NCI-H146 treated with DMSO at 0.1 percent for 48 hours (cell line): Measurements from ENCODE around the gene RBM34.
"Not testable (repeated sequence)": the region's sequence is repeated elsewhere in the genome, so short reads cannot be mapped to it uniquely, and the experiment has no call there.

Experiments
- DNase-seq: peaks from one replicate; lab custom pipeline; 2025; ENCODE audit not compliant: unreplicated experiment; lab: John Stamatoyannopoulos, UW

RBM34 gene

DNA sequence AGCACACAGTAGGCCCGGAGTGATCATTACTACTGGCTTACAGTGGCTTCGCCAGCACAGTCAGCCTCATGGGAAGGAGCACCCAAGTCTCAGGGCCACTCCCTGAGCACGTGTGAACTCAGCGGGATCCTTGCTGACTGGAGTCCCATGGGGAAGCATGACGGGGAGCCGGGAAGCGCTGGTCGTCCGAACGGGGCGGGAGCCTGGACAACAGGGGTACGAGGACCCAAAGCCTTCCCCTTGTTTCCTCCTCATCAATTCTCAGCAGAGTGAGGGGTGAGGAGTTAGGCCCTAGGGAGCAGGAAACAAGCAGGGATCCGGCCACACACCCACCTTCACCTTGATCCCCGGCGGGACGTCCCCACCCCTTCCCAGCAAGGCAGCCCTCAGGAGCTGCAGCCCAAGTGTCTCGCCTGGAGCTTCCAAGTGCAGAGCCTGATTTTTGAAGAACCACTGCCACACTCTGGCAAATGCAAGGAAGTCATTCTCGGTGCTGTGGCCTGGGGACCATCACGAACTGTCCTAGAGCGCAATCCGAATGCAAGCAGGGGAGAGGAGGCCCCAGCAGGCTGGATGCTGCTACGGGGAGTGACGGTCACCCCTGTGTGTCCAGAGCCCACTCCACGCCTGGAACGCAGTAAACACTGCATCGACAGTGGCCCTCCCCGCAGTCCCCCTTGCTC lies 67.9 kb downstream of the RBM34 start:
- no peak for DNase-seq

DNA sequence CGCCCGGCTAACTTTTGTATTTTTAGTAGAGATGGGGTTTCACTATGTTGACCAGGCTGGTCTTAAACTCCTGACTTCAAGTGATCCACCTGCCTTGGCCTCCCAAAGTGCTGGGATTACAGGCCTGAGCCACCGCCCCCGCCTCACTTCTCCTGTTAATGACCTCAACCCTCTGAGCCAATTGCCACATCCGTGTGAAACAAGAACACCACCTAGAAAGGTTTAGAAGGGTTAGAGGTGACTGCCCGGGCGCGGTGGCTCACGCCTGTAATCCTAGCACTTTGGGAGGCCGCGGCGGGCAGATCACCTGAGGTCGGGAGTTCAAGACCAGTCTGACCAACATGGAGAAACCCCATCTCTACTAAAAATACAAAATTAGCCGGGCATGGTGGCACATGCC lies 68.6 kb downstream of the RBM34 start:
- DNase-seq = not testable (repeated sequence)

DNA sequence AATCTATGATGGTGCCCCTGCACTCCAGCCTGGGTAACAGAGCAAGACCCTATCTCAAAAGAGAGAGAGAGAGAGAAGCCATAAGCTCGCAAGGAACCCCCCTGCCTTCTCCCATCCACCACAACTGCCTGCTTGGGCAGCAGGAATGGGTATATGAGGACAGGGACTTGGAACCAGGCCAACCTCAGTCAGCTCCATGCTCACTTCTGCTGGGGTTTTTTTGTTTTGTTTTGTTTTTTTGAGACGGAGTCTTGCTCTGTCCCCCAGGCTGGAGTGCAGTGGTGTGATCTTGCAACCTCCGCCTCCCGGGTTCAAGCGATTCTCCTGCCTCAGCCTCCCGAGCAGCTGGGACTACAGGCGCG lies 69.0 kb downstream of the RBM34 start:
- DNase-seq = not testable (repeated sequence)

DNA sequence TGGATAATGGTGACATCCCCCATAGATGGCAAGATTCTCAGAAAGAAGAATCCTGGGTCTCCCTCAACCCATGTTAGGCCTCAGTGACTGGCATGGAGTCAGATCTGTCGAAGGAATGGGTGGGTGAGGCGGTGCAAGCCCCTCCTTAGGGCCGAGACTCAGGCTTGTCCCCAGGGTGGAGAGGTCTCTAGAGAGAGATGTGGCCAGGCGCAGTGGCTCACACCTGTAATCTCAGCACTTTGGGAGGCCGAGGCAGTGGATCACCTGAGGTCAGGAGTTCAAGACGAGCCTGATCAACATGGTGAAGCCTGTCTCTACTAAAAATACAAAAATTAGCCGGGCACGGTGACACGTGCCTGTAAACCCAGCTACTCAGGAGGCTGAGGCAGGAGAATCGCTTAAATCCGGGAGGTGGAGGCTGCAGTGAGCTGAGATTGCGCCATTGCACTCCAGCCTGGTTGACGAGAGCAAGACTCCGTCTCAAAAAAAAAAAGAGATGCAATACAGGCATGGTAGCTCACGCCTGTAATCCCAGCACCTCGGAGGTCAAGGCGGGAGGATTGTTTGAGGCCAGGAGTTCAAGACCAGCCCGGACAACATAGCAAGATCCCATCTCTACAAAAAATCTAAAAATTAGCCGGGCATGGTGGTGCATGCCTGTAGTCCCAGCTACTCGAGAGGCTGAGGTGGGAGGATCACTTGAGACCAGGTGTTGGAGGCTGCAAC lies 69.6 kb downstream of the RBM34 start:
- DNase-seq = not testable (repeated sequence)

DNA sequence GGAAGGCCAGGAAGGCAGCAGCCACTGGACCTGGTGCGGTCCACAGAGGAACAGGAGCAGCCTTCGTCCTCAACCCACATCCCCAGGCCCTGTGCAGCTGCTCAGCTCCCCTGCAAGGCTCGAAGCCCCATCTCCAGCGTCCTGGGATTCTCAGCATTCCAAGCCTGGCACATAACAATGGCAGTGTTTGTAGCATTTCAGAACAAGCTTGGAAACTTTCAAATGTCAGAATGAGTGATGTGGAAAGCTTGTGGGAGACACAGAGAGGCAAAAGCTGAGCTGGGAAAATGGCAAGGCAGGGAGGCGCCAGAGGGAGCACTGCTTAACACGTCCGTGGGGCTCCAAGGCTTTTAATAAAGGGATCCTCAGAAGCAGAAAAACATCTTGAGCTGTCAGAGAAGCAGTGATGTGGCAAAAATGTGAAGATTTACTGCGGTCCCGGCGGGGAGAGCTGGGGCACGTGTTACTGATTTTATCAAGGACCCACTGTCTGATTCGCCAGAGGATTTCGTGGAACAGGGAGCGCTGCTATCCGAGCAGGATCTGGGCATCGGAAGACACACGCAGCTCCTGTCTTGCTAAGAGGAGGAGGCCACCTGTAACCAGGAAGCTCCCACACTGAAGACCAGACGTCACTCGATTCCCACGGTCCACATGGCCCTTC lies 70.5 kb downstream of the RBM34 start:
- no peak for DNase-seq

DNA sequence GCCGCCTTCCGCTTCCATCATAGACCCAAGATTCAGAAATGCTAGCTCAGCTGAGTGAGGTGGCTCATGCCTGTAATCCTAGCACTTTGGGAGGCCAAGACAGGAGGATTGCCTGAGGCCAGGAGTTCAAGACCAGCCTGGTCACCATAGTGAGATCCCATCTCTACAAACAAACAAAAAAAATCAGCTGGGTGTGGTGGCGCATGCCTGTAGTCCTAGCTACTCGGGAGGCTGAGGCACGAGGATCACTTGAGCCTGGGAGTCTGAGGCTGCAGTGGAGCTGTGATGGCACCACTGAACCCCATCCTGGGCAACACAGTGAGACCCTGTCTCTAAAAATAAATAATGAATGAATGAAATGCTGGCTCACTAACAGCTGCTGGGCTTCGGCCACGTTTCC lies 72.1 kb downstream of the RBM34 start:
- no peak for DNase-seq

DNA sequence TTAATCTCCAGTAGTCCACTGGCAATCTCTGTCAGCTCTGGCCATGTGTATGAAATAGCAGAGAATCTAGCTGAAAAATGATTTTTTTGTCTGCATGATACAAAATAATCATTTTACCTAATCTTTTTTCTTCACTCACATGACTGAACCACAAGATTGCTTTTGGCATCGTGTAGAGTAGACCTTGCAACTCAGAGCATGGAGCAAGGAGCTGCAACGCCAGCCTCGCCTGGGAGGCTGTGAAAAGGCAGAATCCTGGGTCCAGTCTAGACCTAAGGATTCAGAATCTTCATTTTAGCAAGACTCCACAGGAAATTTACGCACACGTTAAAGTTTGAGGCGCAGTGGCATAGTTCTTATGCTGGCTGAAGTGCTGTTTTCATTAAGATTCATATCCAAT lies 72.6 kb downstream of the RBM34 start:
- DNase-seq = no peak

DNA sequence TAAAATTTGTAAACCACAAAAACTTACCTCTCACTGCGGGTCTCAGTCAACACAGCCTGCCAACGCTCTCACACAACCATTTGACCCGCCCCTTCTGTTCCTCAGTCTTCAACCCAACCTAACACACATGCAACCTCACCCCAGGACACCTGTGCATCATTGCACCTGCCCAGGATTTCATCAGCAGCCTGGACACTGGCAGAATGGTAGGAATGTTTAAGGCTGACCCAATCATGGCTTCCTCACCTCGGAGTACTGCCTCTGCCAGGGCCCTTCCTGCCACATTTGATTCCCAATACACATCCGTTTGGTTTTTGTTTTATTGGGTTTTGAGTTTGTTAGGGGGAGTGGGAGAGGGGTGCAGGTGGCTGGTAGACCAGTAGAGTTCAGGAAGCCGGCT lies 73.1 kb downstream of the RBM34 start:
- no peak for DNase-seq

DNA sequence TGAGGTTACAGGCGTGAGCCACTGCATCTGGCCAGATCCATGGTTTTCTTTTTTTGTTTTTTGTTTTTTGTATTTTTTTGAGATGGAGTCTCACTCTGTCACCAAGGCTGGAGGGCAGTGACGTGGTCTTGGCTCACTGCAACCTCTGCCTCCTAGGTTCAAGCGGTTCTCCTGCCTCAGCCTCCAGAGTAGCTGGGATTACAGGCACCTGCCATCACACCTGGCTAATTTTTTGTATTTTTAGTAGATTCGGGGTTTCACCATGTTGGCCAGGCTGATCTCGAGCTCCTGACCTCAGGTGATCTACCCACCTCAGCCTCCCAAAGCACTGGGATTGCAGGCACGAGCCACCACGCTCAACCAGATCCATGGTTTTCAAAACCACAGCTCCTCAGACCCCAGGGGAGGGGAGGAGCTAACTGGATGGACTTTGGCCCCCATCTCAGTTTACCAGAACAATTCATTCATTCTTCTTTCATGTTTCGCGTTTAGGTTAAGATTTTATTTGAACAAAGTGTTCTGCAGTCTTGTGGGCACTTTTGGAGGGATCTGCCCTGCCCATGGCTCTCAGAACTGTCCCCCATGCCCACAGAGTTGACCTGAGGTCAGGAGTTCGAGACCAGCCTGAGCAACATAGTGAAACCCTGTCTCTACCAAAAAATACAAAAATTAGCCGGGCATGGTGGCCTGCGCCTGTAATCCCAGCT lies 75.5 kb downstream of the RBM34 start:
- not testable (repeated sequence) for DNase-seq
